Measurements from ENCODE around the gene GPR50. TPM values are rescaled to one million over a fixed set of nuclear protein-coding genes. Genes with fewer than 3 reads are reported as not detected.

GPR50 gene
- total RNA-seq (2021; ENCODE audit: unreplicated experiment) (not detected), Bru-seq, nascent RNA (percentile 11 among the genes with signal in this experiment), BruChase-seq, experiment 1, labeled RNA remaining after a 6-hour chase (percentile 21 among the genes with signal in this experiment), BruChase-seq, experiment 2, labeled RNA remaining after a 2-hour chase (percentile 11 among the genes with signal in this experiment)
- 0.04 and 0.14 TPM in 2 replicates for polyA plus RNA-seq (2012)
- long read RNA-seq: 0 reads

DNA sequence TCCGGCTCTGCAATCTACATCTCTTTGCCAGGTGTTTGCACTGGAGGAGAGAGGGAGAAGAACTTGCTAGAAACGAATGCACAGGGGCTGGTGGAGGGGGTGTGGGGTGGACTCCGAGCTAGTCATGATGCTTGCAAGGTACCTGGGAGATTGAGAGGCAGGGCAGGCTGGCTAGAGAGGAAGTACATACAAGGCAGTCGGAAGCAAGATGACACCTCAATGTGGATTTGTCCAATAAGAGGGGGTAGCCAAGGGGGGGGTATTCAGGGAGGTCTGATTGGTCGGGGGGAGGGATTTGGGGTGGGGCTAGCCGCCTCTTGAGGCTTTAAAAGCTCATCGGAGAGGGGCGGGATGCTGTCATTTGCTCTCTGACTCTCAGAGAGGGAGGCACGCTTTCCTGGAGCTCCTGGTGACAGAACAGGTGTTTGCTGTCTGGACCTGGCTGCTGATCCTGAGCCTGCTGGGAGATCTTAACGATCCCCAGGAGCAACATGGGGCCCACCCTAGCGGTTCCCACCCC lies at the start of gene GPR50:
Gene GPR50, plus strand, starts transcription at position 354 of the 520 bp plus-strand sequence. Its CDS starts 138 bp downstream, at position 492.
- H2AFZ ChIP-seq (ENCODE audit: low read depth, low read length, poor library complexity, severe bottlenecking): no peak within 1 kb of the TSS
- H3K9me3 ChIP-seq (ENCODE audit: control insufficient read depth in 1 of 2, insufficient read depth in 1 of 2, low read depth in 1 of 2, low read length in 2 of 2): no peaks in the 10 kb centered on the region
- H3K4me1 ChIP-seq (ENCODE audit: control insufficient read depth in 1 of 2, insufficient read depth in 2 of 2, low read length in 2 of 2): no peaks in the 10 kb centered on the region
- H4K20me1 ChIP-seq (ENCODE audit: insufficient read depth): no peaks in the 10 kb centered on the region
- ChIA-PET POLR2A (no interaction called here), CTCF (no interaction called here), RAD21 (ENCODE audit: low non-redundant PET in 1 of 2, low total read pairs in 2 of 2, uncharacterized antibody in 2 of 2, unreplicated experiment in 2 of 2) (no interaction called here)
- ATAC-seq: no peak
- DNase-seq (ENCODE audit: low read depth, low spot score): no peak
- TF ChIP-seq, protein P1, sequence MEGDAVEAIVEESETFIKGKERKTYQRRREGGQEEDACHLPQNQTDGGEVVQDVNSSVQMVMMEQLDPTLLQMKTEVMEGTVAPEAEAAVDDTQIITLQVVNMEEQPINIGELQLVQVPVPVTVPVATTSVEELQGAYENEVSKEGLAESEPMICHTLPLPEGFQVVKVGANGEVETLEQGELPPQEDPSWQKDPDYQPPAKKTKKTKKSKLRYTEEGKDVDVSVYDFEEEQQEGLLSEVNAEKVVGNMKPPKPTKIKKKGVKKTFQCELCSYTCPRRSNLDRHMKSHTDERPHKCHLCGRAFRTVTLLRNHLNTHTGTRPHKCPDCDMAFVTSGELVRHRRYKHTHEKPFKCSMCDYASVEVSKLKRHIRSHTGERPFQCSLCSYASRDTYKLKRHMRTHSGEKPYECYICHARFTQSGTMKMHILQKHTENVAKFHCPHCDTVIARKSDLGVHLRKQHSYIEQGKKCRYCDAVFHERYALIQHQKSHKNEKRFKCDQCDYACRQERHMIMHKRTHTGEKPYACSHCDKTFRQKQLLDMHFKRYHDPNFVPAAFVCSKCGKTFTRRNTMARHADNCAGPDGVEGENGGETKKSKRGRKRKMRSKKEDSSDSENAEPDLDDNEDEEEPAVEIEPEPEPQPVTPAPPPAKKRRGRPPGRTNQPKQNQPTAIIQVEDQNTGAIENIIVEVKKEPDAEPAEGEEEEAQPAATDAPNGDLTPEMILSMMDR (IDR thresholded peaks at IDR 0.05 in 2 of 3, conservative IDR thresholded peaks at IDR 0.05 in 1 of 3; ENCODE audit: borderline replicate concordance in 1 of 3, insufficient read depth in 1 of 3, low read depth in 2 of 3, low read length in 2 of 3): no peak
- TF ChIP-seq ELF1 (IDR thresholded peaks at IDR 0.05; ENCODE audit: borderline replicate concordance, low read depth) (no peak), POLR2A (IDR thresholded peaks at IDR 0.05; ENCODE audit: borderline replicate concordance, extremely low read depth, insufficient read depth, insufficient read length) (no peak), ZFX (IDR thresholded peaks at IDR 0.05) (no peak), CBX3 (IDR thresholded peaks at IDR 0.05; ENCODE audit: low read depth) (no peak), FOSL1 (IDR thresholded peaks at IDR 0.05; ENCODE audit: low read depth) (no peak)
- TF ChIP-seq, protein P2, sequence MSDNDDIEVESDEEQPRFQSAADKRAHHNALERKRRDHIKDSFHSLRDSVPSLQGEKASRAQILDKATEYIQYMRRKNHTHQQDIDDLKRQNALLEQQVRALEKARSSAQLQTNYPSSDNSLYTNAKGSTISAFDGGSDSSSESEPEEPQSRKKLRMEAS (IDR thresholded peaks at IDR 0.05): no peak
- no peak within 1 kb of the TSS for H3K4me3 ChIP-seq (replicated peaks in 1 of 2; ENCODE audit: low read depth in 1 of 2, low read length in 2 of 2)
- BruUV-seq (replicated peaks): no TSS peak
- H3K9me2 ChIP-seq (ENCODE audit: insufficient read depth): no peaks in the 10 kb centered on the region
- intact Hi-C loops (cut with micrococcal nuclease): no loop called here
- no peaks in the 10 kb centered on the region for H3K36me3 ChIP-seq (ENCODE audit: control insufficient read depth in 1 of 2, insufficient read depth in 2 of 2, low read length in 2 of 2)
- no peak within 1 kb of the TSS for H3K4me2 ChIP-seq (ENCODE audit: low read length)
- H3K27me3 ChIP-seq (ENCODE audit: insufficient read depth, low read length): no peaks in the 10 kb centered on the region; the same call in 1 of the 2 replicates
- no peak within 1 kb of the TSS for H3K27ac ChIP-seq (ENCODE audit: low read depth, low read length)
- H3K9ac ChIP-seq (ENCODE audit: low read length): no peak within 1 kb of the TSS
- H3K79me2 ChIP-seq (ENCODE audit: insufficient read depth, low read length): no peaks in the 10 kb centered on the region

DNA sequence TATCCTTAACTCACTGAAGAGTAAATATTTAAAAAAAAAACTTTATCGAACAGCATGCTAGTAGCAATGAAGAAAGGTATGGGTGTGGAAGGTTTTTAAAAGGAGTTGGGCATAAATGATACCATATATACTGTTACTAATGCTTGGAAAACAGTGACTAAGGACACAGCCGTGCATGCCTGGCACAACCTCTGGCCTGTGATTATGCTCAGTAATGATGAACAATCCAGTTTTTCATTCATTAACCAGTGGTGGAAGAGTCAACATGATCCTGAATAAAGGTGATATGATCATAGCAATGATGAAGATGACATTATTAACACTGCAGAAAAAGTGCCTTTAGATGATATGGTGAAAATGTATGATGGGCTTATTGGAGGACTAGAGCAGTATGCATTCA lies 43.9 kb upstream of the GPR50 start:
- no peak overlapping the region for H3K4me2 ChIP-seq (ENCODE audit: low read length)

More for the DNA sequence above, 43.9 kb upstream of the GPR50 start:
- H3K9me2 ChIP-seq (ENCODE audit: insufficient read depth): no peaks in the 10 kb centered on the region
- H3K27ac ChIP-seq (ENCODE audit: low read depth, low read length): no peak overlapping the region
- H3K4me1 ChIP-seq (ENCODE audit: control insufficient read depth in 1 of 2, insufficient read depth in 2 of 2, low read length in 2 of 2): no peaks in the 10 kb centered on the region
- H3K4me3 ChIP-seq (replicated peaks in 1 of 2; ENCODE audit: low read depth in 1 of 2, low read length in 2 of 2): no peak overlapping the region
- H4K20me1 ChIP-seq (ENCODE audit: insufficient read depth): no peaks in the 10 kb centered on the region
- no peak overlapping the region for H2AFZ ChIP-seq (ENCODE audit: low read depth, low read length, poor library complexity, severe bottlenecking)
- TF ChIP-seq FOSL1 (IDR thresholded peaks at IDR 0.05; ENCODE audit: low read depth): no peak
- no peak for TF ChIP-seq CBX3 (IDR thresholded peaks at IDR 0.05; ENCODE audit: low read depth)
- TF ChIP-seq CEBPB (IDR thresholded peaks at IDR 0.05; ENCODE audit: low read depth): no peak
- no peak for TF ChIP-seq EZH2 (IDR thresholded peaks at IDR 0.05)
- ATAC-seq (no peak), DNase-seq (ENCODE audit: low read depth, low spot score) (no peak)
- intact Hi-C loops (cut with micrococcal nuclease): no loop called here
- ChIA-PET CTCF (no interaction called here), RAD21 (ENCODE audit: low non-redundant PET in 1 of 2, low total read pairs in 2 of 2, uncharacterized antibody in 2 of 2, unreplicated experiment in 2 of 2) (no interaction called here), POLR2A (no interaction called here)
- no TSS peak for BruUV-seq (replicated peaks)
- no peaks in the 10 kb centered on the region for H3K36me3 ChIP-seq (ENCODE audit: control insufficient read depth in 1 of 2, insufficient read depth in 2 of 2, low read length in 2 of 2)
- no peak overlapping the region for H3K9ac ChIP-seq (ENCODE audit: low read length)
- H3K9me3 ChIP-seq (ENCODE audit: control insufficient read depth in 1 of 2, insufficient read depth in 1 of 2, low read depth in 1 of 2, low read length in 2 of 2): no peaks in the 10 kb centered on the region
- H3K79me2 ChIP-seq (ENCODE audit: insufficient read depth, low read length): no peaks in the 10 kb centered on the region
- H3K27me3 ChIP-seq (ENCODE audit: insufficient read depth, low read length): no peaks in the 10 kb centered on the region

Data from HCT116 (cell line).